ENCODE measurements around the gene CDON.

The CDON gene, protein sequence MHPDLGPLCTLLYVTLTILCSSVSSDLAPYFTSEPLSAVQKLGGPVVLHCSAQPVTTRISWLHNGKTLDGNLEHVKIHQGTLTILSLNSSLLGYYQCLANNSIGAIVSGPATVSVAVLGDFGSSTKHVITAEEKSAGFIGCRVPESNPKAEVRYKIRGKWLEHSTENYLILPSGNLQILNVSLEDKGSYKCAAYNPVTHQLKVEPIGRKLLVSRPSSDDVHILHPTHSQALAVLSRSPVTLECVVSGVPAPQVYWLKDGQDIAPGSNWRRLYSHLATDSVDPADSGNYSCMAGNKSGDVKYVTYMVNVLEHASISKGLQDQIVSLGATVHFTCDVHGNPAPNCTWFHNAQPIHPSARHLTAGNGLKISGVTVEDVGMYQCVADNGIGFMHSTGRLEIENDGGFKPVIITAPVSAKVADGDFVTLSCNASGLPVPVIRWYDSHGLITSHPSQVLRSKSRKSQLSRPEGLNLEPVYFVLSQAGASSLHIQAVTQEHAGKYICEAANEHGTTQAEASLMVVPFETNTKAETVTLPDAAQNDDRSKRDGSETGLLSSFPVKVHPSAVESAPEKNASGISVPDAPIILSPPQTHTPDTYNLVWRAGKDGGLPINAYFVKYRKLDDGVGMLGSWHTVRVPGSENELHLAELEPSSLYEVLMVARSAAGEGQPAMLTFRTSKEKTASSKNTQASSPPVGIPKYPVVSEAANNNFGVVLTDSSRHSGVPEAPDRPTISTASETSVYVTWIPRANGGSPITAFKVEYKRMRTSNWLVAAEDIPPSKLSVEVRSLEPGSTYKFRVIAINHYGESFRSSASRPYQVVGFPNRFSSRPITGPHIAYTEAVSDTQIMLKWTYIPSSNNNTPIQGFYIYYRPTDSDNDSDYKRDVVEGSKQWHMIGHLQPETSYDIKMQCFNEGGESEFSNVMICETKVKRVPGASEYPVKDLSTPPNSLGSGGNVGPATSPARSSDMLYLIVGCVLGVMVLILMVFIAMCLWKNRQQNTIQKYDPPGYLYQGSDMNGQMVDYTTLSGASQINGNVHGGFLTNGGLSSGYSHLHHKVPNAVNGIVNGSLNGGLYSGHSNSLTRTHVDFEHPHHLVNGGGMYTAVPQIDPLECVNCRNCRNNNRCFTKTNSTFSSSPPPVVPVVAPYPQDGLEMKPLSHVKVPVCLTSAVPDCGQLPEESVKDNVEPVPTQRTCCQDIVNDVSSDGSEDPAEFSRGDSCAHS (N-terminal part only)

DNA sequence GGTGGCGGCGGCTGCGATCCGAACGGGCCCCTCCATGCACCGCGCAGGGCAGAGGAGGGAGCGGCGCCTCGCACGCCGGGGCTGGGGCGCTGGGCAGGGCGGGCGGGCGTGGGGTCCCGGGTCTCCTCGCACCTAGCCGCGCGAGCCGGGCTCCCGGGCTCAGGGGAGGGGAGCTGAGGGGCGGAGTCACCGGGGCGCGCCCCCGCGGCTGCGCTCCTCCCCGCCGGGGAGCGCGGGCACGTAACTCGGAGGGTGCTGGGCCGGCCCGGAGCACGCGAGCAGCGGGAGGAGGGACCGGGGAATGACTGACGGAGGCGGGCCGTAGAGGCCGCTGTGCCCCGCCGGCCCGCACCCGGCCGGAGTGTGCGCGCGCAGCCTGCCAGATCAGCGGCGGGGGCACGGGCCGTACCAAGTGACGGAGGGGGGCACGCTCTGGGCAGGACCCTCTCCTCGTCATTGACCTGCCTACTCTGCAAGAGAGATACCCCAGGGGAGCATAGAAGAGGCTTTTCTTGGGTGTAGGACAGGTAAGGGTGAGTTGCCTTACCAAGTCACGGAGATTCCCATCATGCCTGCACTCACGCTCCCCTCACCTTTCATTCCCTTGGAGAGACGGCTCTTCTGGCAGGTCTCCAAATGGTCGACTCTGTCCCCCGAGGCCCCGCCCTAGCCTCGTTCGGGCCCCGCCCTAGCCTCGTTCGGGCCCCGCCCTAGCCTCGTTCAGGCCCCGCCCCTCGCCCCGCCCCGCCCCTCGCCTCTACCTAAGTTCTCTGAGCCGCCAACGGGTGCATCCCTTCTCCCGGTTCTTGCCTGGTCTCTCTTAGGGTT, at the start of gene CDON:
TSS of gene CDON (minus strand) at position 188 of the 828 bp plus-strand sequence. CDS start 39,390 bp downstream, outside the sequence.
- DNase-seq, result peak; percentile 94

DNA sequence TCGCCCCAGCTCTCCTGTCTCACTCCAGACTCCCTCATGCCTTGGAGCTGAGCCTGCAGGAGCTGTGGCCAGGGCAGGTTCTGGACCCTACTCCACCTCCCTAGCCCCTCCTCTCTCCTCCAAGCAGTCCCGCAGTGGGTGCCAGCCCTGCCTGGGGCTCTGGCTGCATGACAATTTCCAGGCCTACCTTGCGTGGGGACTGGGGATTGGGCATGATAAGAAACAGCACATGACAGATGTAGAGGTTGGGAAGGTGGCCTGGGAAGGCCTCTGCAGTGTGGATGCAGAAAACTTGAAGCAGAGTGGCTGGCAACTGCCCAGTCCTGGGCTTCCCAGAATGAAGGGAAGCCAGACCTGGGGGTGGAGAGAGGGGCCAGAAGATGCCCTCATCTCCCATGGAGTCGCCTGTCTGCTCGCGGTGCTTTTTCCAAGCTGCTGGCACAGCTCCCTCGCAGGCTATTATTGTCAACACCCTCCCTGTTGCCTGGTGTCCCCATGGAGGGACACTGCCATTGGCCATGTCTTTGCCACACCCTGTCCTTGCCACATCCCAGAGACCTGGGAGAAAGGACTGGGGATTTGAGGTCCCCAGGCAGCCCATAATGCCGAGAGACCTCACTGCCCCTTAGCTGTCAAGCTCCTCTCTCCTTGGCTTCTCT, 48.9 kb upstream of the CDON start:
- DNase-seq, result no peak

DNA sequence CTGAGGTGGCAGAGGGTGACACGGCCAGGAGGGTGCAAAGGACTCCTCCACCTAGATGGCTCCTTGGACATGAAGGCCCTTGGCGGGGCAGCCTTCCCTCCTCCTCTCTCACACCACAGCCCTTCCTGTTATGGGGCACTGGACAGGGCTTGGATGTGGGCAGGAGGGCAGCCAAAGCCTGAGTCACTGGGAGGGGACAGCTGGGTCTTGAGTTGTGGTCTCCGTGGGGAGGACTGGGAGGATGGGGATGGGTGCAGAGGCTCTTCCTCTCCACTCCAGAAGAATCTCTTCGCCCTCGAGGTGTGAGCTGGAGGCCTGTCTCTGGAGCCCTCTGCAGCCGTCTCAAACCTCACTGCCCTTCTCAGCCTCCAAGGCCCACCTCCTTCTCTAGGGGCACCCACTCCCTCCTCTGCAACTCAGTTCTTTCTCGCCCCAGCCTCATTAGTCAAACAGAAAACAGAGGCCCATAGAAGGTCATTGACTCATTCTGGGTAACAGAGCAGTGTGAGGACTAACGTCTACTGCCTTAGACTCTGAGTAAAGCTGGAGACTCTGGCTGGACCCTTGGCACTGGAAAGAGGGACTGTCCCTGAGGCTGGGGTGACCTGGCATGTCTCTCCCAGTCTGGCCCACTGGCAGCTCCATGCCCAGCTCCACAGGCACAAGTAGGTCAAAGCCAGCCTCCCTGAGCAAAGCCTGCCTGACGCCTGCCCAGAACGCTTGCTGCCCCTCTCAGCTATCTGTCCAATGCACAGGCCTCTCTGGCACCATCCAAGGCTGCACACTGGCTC, 47.5 kb upstream of the CDON start:
- no peak for DNase-seq

DNA sequence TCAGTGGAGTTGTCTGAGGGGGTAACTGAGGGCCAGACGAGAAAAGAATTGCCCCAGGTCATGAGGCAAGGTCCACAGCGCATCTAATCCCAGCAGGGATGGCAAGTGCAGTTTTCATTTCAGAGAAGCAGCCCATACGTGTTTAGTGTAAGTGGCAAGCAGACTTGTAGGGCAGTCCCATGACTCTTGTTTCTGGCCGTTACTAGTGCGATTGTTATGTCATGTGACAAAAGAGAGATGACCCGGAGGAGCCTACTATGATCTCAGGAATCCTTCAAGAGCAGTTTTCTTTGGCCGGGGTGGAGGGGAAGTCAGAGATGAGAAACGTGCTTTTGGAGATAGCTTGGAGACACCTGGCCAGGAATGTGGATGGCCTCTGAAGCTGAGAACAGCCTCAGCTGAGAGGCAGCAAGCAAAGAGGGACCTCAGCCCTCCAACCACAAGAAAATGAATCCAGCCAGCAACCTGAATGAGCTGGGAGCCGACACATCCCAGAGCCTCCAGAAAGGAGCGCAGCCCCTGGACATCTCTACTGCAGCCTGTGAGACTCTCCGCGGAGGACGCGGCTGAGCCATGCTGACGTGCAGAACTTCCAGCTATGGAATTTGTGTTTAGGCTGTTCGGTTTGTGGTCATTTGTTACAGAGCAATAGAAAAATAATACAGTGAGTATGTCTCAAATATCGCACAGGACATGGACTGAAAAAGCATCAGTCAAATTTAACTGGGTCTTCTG, 44.1 kb upstream of the CDON start:
- no peak for DNase-seq

DNA sequence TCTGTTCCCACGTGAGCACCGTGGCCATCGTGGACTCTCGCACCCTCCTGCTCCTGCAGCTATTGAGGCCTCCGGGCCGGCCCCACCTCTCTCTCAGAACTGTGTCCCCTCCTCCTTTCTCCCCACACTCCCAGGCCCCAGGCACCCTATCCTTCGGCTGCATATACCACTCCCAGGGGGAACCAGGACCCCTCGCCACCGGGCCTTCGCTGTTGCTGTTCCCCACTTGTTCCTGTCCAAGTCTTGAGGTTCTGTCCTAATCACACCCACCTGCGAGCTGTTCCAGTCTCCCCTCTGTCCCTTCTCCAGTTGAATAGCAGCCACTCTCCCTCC, 43.0 kb upstream of the CDON start:
- DNase-seq, result no peak

DNA sequence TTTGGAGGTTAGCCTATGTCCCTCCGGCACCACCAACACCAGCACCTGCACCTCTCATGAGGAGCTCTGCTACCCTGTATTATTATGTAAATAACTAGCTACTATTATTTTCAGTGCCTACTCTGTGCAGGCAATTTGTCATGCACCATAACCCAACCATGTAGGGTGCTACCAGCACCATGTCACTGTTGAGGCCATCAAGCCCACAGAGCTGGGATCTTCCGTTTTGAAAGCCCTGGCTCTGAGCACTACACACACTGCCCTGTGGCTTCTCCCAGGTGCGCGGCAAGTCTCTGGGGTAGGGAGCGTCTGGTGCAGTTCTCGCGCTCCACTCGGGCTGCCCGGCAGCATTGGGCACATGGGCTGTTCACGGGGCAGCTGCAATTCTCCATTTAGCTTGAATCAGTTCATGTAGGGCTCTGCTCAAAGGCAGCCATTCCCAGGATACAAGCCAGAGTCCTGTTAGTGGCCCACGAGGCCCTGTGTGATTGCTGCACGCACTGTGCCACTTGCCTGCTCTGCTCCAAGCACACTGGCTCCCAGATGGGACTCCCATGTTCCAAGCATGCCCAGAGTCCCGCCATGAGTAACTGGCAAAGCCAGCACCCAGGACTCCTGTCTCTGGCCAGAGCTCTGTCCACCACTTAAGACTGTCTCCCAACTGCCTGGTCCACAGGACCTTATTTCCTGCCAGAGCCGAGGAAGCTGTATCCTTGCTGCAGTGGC, 42.5 kb upstream of the CDON start:
- no peak for DNase-seq

DNA sequence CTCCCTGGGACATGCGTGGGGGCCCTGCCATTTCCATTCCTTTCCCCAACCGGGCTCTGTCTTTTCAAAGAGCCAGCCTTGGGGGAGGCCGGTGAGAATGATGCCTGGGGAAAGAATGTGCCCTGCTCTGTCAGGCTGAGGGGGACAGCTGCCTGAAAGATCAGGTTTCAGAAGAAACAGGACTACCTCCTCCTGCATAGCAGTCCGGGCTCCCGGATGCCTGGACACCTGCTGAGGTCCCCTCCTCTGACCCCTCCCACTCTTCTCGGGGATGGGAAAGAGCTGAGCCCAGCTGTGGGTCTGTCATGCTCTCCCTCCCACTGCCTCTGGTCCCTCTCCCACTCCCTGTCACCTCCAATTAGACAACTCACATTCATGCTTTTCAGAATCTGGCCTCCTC, 41.8 kb upstream of the CDON start:
- no peak for DNase-seq

DNA sequence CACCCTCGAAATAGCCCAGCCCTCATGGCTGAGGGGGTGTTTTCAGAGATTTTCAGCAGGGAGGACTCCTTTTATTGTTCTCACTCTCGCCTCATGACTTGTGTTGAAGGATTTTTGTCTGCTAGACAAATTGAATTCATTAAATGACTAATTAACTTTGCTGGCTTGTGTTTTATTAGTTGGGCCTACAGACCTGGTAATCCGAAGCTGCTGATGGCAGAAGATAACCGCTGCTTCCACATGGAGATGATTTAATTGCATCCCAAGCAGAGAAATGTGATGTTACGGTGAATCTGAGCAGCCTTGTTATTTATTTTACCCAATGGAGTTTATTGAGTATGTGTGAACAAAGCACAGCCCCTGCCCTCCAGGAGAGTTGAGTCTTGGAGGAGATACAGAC, 40.5 kb upstream of the CDON start:
- DNase-seq, result no peak

DNA sequence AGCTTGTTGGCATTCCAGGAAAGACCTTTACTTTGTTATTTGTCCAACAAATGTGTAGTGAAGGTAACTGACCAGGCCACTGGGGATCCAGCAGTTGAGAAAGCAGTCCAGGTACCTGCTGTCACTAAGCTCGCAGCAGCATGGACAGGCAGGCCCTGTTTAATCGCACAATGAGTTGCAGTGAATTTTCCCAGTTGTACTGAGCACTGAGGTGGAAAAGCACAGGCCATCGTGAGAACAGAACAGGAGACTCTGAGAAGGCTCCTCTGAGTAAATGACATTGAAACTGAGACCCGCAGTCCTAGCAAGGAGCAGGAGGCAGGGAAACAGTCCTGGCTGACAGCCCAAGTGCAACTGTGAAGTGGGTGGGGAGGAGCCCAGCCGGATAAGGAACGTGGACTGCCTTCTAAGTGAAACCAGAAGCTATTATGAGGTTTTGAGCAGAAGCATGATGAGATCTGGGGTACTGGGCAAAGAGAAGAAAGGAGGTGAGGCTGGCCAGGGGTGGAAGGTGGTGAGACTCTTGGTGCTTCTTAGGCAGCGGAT, 39.8 kb upstream of the CDON start:
- no peak for DNase-seq

DNA sequence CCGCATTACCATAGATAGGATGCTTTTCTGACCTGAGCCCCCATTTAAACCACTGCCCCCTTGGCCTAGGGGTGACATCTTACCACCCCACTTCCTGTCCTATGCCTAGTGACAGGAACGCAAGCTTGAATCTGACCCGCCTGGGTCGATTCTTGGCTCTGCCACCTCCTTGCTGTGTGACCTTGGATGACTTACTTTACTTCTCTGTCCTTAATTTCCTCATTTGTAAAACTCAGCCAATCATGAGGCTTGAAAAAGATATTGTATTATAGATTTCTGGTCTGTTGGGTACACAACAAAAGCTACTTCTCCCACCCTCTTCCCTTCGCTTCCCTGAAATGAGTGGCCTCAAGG, 39.2 kb upstream of the CDON start:
- DNase-seq, result no peak

DNA sequence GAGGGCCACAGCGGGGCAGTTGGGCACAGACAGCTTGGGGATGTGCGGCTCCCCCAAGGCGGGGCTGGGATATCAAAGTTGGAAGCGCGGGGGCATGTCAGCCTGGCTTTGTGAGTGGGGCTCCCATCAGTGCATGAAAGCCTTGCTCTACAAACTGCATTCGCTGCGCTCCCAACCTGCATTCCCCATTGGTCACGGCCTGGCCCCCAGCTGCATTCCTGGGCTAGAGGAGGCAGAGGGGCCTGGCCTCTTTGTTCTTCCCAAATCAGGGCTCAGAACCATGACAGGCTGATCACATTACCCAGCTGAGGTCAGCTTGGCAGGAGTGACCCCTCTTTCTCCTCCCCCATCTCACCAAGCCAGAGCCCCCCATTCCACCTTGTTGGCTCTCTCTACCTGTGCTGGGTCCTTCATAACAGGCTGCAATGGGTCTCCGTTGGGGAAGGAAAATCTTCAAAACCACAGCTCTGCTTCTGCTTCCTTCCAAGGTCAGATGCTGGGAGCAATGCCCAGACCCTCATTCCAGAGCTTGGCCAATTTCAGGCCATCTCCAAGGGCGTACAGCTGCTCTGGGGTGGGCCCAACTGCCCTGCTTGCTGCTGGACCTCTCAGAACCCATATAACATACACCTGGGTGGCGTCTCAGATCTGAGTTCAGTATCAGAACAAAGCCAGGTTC, 38.7 kb upstream of the CDON start:
- no peak for DNase-seq

DNA sequence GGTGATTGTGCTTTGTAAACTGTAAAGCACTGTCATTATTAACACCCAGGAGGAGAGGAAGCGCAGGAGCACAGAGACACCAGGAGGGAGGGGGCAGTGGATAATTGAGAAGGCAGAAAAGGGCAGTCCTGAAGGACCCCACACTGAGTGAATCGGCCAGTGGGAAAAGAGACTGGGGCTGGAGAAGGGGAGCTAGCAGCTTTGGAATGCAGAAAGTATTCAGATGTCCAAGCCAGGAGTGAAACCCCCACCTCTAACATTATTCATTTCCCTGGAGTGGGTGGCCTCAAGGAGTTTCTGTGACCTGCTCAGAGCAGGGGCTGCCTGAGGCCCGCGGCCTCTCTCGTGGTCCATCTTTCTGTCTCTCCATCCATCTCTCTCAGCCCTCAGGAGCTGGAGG, 38.0 kb upstream of the CDON start:
- no peak for DNase-seq

DNA sequence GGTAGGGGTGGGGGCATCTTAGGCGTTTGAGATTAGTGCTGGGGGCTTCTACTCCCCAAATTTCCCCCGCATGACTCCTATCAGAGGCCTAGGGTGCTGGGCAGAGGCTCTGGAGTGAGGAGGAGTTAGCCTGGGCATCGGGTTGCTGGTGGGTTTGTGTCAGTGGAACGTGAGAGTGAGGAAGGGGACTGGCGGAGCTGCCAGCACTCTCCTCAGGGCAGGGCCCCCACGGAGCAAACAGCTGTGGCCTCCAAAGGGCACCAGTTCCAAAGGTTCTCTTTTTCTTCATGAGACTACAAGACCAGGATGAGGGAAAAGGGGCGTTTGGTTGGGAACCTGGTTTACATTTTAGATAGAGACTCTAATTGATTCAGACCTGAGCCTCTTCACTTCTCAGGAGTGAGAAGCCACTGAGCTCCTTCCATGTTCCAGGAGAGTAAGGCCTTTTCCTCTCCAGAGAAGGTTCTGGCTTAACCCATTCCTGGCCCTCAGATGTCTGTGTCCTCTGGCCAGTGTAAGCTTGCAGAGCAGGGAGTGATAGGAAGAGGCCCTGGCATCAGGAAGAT, 35.6 kb upstream of the CDON start:
- no peak for DNase-seq

DNA sequence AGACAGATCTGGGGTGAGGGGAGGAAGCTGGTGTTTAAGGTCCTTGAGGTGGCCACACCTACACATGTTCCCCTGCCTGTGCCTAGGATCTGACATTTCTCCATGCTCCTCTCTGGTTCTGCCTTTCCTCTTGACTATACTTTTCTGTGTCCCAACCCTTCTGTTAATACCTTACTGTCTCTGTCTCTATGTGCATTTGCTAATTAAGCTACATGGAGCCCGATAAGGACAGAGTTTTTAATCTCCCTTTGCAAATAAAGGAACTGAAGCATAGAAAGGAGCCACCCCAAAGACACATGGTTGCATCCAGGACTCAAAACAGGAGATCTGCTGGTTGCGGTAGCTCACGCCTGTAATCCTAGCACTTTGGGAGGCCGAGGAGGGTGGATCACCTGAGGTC, 33.1 kb upstream of the CDON start:
- no peak for DNase-seq

DNA sequence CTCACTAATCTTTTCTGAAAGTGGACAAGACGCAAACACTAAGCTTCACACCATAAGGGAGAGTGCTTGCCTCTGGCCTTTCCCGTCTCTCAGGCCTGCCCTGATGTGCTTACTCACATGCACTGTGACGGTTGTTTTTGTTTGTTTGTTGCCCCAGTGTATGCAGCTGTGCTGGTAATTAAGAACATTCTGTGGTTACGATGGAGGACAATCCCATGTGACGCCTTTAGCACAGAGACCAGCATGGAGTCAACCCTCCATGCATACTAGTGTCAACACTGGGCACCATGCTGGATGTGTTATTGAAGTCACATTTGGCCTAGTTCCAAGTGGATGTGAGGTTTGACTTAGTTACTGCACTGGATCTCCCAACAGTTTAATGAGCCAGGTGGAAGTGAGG, 27.8 kb upstream of the CDON start:
- no peak for DNase-seq

DNA sequence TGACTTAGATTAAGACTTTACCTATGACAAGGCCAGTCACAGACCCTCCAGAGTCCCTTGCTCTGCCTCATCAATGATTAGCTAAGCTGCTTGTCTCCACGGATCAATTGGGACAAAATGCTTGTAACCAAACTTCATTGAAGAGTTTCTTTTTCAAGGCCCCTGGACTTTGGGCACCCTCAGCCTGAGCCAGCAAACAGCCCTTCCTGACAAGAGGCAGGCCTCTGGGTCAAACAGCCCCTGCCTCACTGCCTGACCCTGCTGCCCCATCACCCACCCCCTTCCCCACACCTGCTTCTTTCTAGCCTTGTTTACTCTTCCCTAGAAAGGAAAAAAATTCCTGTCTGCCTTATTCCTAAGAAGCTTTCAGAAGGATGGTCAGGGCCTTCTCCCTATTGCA, 26.3 kb upstream of the CDON start:
- DNase-seq, result no peak

DNA sequence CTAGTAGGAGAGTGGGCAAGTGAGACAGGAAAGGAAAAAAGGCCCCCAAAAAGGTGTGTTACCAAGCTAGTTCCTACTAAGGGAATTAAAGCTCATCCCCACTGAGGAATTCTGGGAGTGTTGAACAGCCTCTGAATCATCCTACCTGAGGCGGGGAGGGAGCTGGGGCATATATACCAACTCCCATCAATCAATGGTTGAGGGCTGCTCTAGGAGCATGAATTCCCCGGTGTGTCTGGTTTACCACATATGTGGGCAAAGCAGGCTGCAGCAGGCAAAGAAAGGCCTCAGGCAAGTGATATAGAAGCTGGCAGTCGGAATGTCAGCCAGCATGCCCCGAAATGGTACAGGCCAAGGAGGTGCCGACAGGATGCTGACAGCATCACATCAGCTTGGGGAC, 23.6 kb upstream of the CDON start:
- DNase-seq, result no peak

DNA sequence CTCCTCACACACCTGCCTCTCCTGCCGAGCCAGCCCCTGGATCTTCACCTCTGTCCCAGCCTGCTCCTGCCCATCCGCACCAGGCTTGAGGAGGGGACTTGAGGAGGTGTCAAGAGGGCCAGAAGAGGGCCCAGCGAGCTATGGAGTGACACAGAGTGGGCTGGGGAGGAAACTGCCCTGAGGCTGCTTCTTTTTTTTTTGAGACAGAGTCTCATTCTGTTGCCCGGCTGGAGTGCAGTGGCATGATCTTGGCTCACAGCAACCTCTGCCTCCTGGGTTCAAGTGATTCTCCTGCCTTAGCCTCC, 21.9 kb upstream of the CDON start:
- no peak for DNase-seq
